ENCODE results near the gene AGAP1. TPM values are rescaled to one million over a fixed set of nuclear protein-coding genes. Genes with fewer than 3 reads are reported as not detected.

Gene AGAP1
- total RNA-seq, 1 donor from 2014 or later, result 39.4 TPM

GRCh38 chr2:236055471-236055870 lies 561.6 kb downstream of the AGAP1 start:
- FAIRE-seq, result no peak
- TF ChIP-seq CTCF (IDR thresholded peaks at IDR 0.05; ENCODE audit: insufficient read depth, low read depth, low read length) (no peak), EZH2 (IDR thresholded peaks at IDR 0.05; ENCODE audit: insufficient read depth, low read length) (no peak)

DNA sequence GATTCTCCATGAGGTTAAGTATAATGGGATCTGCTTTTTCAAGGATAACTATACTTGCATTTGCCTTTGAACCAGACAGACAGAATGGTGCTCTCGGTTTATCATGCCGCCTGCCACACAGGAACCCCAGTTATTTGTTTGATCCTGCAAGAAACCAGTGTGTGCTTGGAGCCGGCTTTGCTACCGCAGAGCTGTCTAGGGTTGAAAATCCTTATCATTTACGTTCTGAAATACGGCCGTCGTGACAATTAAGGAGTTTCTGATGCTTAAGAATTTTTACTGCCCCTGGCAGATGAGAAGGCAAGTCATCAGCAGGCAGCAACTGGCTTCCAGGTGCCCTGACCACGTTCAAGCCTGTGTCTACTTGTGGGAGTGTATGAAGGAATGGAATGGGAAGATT lies 562.3 kb downstream of the AGAP1 start:
- no peak for FAIRE-seq
- H2AFZ ChIP-seq (ENCODE audit: low read depth, low read length), result no peak overlapping the region
- H3K27ac ChIP-seq (ENCODE audit: low read depth, low read length), result no peak overlapping the region
- H3K36me3 ChIP-seq (ENCODE audit: insufficient read depth, low read length), result no peaks in the 10 kb centered on the region
- Mint-ChIP-seq H3K9me3 (ENCODE audit: unreplicated experiment) (peaks cover 8% of the 10 kb centered on the region), H3K4me1 (ENCODE audit: low read depth, unreplicated experiment) (peaks cover 3% of the 10 kb centered on the region), H3K4me3 (ENCODE audit: unreplicated experiment) (no peak overlapping the region), H3K27ac (ENCODE audit: unreplicated experiment) (no peak overlapping the region), H3K27me3 (ENCODE audit: low read depth, unreplicated experiment) (no peaks in the 10 kb centered on the region), H3K36me3 (ENCODE audit: low read depth, unreplicated experiment) (peaks cover 18% of the 10 kb centered on the region)
- H3K79me2 ChIP-seq (ENCODE audit: insufficient read depth, low read length), result no peaks in the 10 kb centered on the region
- TF ChIP-seq EZH2 (IDR thresholded peaks at IDR 0.05; ENCODE audit: insufficient read depth, low read length), result no peak
- TF ChIP-seq CTCF (IDR thresholded peaks at IDR 0.05; ENCODE audit: insufficient read depth, low read depth, low read length), result no peak
- H3K4me1 ChIP-seq (ENCODE audit: insufficient read depth, low read length), result no peaks in the 10 kb centered on the region
- no peak overlapping the region for H3K4me3 ChIP-seq (ENCODE audit: insufficient read depth, low read depth, low read length)
- H3K4me2 ChIP-seq (ENCODE audit: low read length), result no peak overlapping the region
- DNase-seq (ENCODE audit: low read depth), result no peak
- H3K9me3 ChIP-seq (ENCODE audit: insufficient read depth, low read depth, low read length), result peaks cover 3% of the 10 kb centered on the region
- no peaks in the 10 kb centered on the region for H4K20me1 ChIP-seq (ENCODE audit: insufficient read depth, low read length)
- no peak overlapping the region for H3K9ac ChIP-seq (ENCODE audit: low read length)
- H3K27me3 ChIP-seq (ENCODE audit: insufficient read depth, low read length), result no peaks in the 10 kb centered on the region

More at GRCh38 chr2:236055471-236055870, 561.6 kb downstream of the AGAP1 start:
- no peak for DNase-seq (ENCODE audit: low read depth)
- H3K79me2 ChIP-seq (ENCODE audit: insufficient read depth, low read length), result no peaks in the 10 kb centered on the region
- no peak overlapping the region for H3K4me3 Mint-ChIP-seq (ENCODE audit: unreplicated experiment)
- H3K27ac Mint-ChIP-seq (ENCODE audit: unreplicated experiment), result no peak overlapping the region
- H3K27ac ChIP-seq (ENCODE audit: low read depth, low read length), result no peak overlapping the region
- H3K27me3 Mint-ChIP-seq (ENCODE audit: low read depth, unreplicated experiment), result no peaks in the 10 kb centered on the region
- H3K9me3 ChIP-seq (ENCODE audit: insufficient read depth, low read depth, low read length), result peaks cover 3% of the 10 kb centered on the region
- no peak overlapping the region for H3K9ac ChIP-seq (ENCODE audit: low read length)
- no peak overlapping the region for H2AFZ ChIP-seq (ENCODE audit: low read depth, low read length)
- peaks cover 8% of the 10 kb centered on the region for H3K9me3 Mint-ChIP-seq (ENCODE audit: unreplicated experiment)
- no peaks in the 10 kb centered on the region for H3K27me3 ChIP-seq (ENCODE audit: insufficient read depth, low read length)
- H3K4me2 ChIP-seq (ENCODE audit: low read length), result no peak overlapping the region
- H3K4me1 ChIP-seq (ENCODE audit: insufficient read depth, low read length), result no peaks in the 10 kb centered on the region
- H3K36me3 Mint-ChIP-seq (ENCODE audit: low read depth, unreplicated experiment), result peaks cover 16% of the 10 kb centered on the region
- H3K4me1 Mint-ChIP-seq (ENCODE audit: low read depth, unreplicated experiment), result peaks cover 3% of the 10 kb centered on the region
- no peaks in the 10 kb centered on the region for H4K20me1 ChIP-seq (ENCODE audit: insufficient read depth, low read length)
- no peaks in the 10 kb centered on the region for H3K36me3 ChIP-seq (ENCODE audit: insufficient read depth, low read length)
- H3K4me3 ChIP-seq (ENCODE audit: insufficient read depth, low read depth, low read length), result no peak overlapping the region

- no peak for TF ChIP-seq EZH2 (IDR thresholded peaks at IDR 0.05; ENCODE audit: insufficient read depth, low read length)
- no peaks in the 10 kb centered on the region for H4K20me1 ChIP-seq (ENCODE audit: insufficient read depth, low read length)
- no peak overlapping the region for H2AFZ ChIP-seq (ENCODE audit: low read depth, low read length)
- H3K4me2 ChIP-seq (ENCODE audit: low read length), result no peak overlapping the region
- peaks cover 7% of the 10 kb centered on the region for H3K9me3 Mint-ChIP-seq (ENCODE audit: unreplicated experiment)
- FAIRE-seq, result no peak
- H3K4me3 Mint-ChIP-seq (ENCODE audit: unreplicated experiment), result no peak overlapping the region
- no peak overlapping the region for H3K27ac Mint-ChIP-seq (ENCODE audit: unreplicated experiment)
- no peaks in the 10 kb centered on the region for H3K4me1 ChIP-seq (ENCODE audit: insufficient read depth, low read length)
- no peaks in the 10 kb centered on the region for H3K27me3 ChIP-seq (ENCODE audit: insufficient read depth, low read length)
- H3K36me3 Mint-ChIP-seq (ENCODE audit: low read depth, unreplicated experiment), result peaks cover 18% of the 10 kb centered on the region
- H3K36me3 ChIP-seq (ENCODE audit: insufficient read depth, low read length), result no peaks in the 10 kb centered on the region
- H3K4me1 Mint-ChIP-seq (ENCODE audit: low read depth, unreplicated experiment), result peaks cover 3% of the 10 kb centered on the region
- no peak overlapping the region for H3K9ac ChIP-seq (ENCODE audit: low read length)
- H3K27me3 Mint-ChIP-seq (ENCODE audit: low read depth, unreplicated experiment), result no peaks in the 10 kb centered on the region
- H3K27ac ChIP-seq (ENCODE audit: low read depth, low read length), result no peak overlapping the region
- peaks cover 3% of the 10 kb centered on the region for H3K9me3 ChIP-seq (ENCODE audit: insufficient read depth, low read depth, low read length)
- no peak for DNase-seq (ENCODE audit: low read depth)
- H3K79me2 ChIP-seq (ENCODE audit: insufficient read depth, low read length), result no peaks in the 10 kb centered on the region
- H3K4me3 ChIP-seq (ENCODE audit: insufficient read depth, low read depth, low read length), result no peak overlapping the region
Observed at GRCh38 chr2:236057375-236057774, 563.5 kb downstream of the AGAP1 start.
